ENCODE measurements around the gene TFG. TPM values are rescaled to one million over a fixed set of nuclear protein-coding genes. Genes with fewer than 3 reads are reported as not detected.

Gene TFG
- total RNA-seq, 1 donor from 2014 or later, result 91.3 TPM

DNA sequence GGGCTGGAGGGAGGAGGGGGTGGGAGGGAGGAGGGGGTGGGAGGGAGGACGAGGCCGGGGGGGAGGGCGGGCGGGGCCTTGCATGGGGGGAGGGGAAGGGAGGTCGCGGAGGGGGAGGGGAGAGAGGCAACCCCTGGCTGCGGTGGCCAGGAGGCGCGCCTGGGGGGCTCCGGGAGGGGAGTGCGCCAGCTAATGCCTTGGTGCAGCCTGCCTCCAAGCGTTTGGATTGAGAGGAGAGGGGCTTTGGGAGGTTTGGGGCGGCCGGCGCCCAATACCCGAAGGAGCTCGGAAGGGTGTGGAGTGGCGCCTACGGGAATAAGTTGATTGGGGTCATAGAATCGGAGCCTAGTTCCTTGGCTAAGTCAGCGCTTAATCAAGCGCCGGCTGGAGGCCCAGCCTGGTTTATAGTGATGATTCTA, 557 bp downstream of the TFG start:
- Mint-ChIP-seq H3K36me3 (ENCODE audit: low read depth) (peaks cover 14% of the 10 kb centered on the region), H3K4me3 (peak overlapping the region; percentile 82), H3K27me3 (ENCODE audit: low read depth) (peaks cover 44% of the 10 kb centered on the region), H3K4me1 (peaks cover 26% of the 10 kb centered on the region), H3K9me3 (peaks cover 7% of the 10 kb centered on the region), H3K27ac (ENCODE audit: unreplicated experiment) (peak overlapping the region; percentile 96)
- TF ChIP-seq, protein P1, sequence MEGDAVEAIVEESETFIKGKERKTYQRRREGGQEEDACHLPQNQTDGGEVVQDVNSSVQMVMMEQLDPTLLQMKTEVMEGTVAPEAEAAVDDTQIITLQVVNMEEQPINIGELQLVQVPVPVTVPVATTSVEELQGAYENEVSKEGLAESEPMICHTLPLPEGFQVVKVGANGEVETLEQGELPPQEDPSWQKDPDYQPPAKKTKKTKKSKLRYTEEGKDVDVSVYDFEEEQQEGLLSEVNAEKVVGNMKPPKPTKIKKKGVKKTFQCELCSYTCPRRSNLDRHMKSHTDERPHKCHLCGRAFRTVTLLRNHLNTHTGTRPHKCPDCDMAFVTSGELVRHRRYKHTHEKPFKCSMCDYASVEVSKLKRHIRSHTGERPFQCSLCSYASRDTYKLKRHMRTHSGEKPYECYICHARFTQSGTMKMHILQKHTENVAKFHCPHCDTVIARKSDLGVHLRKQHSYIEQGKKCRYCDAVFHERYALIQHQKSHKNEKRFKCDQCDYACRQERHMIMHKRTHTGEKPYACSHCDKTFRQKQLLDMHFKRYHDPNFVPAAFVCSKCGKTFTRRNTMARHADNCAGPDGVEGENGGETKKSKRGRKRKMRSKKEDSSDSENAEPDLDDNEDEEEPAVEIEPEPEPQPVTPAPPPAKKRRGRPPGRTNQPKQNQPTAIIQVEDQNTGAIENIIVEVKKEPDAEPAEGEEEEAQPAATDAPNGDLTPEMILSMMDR (conservative IDR thresholded peaks at IDR 0.05), result no peak
- peak; percentile 52 for DNase-seq (ENCODE audit: low read depth, low spot score)

DNA sequence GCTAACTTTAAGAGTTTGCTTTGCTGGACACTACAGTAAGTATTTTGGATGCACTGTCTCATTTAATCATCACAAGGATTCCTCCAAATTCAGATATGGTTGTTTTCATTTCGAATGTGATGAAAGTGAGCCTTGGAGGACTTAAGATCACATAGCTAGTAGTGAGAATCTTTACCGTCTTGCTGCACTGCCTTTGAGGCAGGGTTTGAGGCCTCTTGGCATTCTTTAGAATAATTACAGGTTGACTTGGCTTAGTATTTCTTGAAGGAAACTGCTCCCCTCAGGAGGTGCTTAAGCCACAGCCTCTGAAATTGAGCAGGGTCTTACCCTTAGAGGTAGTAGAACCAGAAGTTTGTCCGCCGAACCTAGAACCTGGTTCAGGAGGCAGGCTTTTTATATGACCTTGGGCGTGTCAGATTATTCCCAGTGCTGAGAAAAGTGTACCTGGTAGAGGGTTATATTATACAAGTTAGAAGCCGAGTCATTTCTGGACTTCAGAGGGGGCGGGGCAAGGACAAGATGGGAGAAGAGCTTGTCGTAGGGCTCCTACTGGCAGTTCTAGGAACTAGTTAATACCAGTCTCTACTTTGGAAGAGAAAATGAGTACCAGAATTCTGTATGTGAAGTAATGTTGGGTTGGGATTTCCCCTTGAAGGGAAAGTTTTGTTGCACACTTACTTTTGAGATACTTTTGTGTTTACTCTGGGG, 1.1 kb downstream of the TFG start:
- Mint-ChIP-seq H3K36me3 (ENCODE audit: low read depth) (peaks cover 18% of the 10 kb centered on the region), H3K27me3 (ENCODE audit: low read depth) (peaks cover 39% of the 10 kb centered on the region), H3K4me3 (peak overlapping the region; percentile 82), H3K4me1 (peaks cover 26% of the 10 kb centered on the region), H3K27ac (ENCODE audit: unreplicated experiment) (peak overlapping the region; percentile 96), H3K9me3 (peaks cover 7% of the 10 kb centered on the region)
- TF ChIP-seq, protein P1 (conservative IDR thresholded peaks at IDR 0.05), result peak; percentile 58
- DNase-seq (ENCODE audit: low read depth, low spot score), result peak; percentile 15

DNA sequence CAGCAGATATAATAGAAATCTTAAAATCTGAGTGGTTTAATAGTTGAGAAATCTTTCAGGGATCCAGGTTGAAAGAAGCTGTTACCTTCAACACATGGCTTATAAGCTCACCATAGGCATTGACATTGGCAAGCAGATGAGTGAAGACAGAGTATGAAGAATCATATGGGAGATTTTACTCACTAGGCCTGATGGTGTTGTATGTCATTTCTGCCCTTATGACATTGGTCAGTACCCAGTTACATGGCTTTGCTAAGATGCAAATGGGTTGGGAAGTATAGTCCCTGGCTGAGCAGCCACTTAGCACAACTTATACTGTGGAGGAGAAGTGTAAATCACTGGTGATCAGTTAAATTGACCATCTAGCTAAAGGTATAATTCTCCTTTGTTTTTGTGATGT, 5.9 kb downstream of the TFG start:
- H3K4me3 Mint-ChIP-seq, result no peak overlapping the region
- H3K27me3 Mint-ChIP-seq (ENCODE audit: low read depth), result no peaks in the 10 kb centered on the region
- H3K9me3 Mint-ChIP-seq, result no peaks in the 10 kb centered on the region
- H3K4me1 Mint-ChIP-seq, result peaks cover 45% of the 10 kb centered on the region
- DNase-seq (ENCODE audit: low read depth, low spot score), result no peak
- H3K36me3 Mint-ChIP-seq (ENCODE audit: low read depth), result peaks cover 27% of the 10 kb centered on the region
- H3K27ac Mint-ChIP-seq (ENCODE audit: unreplicated experiment), result no peak overlapping the region
- TF ChIP-seq, protein P1 (conservative IDR thresholded peaks at IDR 0.05), result no peak

DNA sequence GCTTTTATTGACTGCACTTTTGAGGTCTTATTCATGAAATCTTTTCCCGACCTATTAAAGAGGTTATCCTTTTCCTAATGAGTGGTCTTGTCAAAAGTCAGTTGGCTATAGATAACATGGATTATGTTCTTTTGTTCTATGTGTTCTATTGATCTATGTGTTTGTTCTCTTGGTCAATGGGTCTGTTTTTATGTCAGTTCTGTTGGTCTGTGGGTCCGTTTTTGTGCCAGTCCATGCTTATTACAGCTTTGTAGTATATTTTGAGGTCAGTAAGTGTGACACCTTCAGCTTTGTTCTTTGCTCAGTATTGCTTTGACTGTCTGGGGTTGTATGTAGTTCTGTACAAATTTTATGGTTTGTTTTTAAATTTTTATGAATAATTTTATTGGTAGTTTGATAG, 7.8 kb downstream of the TFG start:
- H3K27ac Mint-ChIP-seq (ENCODE audit: unreplicated experiment), result peak overlapping the region; percentile 27
- H3K4me3 Mint-ChIP-seq, result no peak overlapping the region
- peaks cover 40% of the 10 kb centered on the region for H3K4me1 Mint-ChIP-seq
- no peaks in the 10 kb centered on the region for H3K9me3 Mint-ChIP-seq
- no peak for DNase-seq (ENCODE audit: low read depth, low spot score)
- H3K36me3 Mint-ChIP-seq (ENCODE audit: low read depth), result peaks cover 36% of the 10 kb centered on the region
- H3K27me3 Mint-ChIP-seq (ENCODE audit: low read depth), result no peaks in the 10 kb centered on the region
- TF ChIP-seq, protein P1 (conservative IDR thresholded peaks at IDR 0.05), result no peak

DNA sequence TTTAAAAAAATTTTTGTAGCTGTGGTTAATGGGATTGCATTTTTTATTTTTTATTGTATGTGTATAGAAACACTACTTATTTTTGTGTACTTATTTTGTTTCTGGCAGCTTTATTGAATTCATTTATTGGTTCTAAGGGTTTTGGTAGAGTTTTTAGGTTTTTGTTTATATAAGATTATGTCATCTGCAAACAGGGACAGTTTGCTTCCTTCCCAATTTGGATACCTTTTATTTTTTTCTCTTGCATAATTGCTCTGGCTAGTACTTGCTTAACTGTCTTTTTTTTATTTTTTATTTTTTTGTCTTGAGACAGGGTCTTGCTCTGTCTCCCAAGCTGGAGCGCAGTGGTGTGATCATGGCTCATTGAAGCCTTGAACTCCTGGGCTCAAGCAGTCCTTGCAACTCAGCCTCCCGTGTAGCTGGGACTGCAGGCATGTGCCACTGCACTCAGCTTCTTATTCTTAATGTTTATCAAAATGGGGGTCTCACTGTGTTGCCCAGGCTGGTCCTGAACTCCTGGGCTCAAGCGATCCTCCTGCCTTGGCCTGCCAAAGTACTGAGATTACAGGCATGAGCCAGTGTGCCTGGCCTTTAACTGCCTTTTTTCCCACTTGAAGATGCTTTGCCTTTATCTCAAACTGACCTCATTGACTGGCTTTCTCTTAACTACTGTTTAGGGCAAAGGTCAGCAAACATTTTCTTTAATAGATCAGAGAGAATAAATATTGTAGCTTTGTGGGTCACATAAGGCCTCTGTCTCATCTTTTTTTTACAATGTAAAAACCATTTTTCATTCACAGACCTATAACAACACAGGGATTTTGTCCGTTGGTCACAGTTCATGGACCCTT, 8.6 kb downstream of the TFG start:
- H3K27ac Mint-ChIP-seq (ENCODE audit: unreplicated experiment), result no peak overlapping the region
- H3K36me3 Mint-ChIP-seq (ENCODE audit: low read depth), result peaks cover 40% of the 10 kb centered on the region
- peaks cover 32% of the 10 kb centered on the region for H3K4me1 Mint-ChIP-seq
- H3K27me3 Mint-ChIP-seq (ENCODE audit: low read depth), result no peaks in the 10 kb centered on the region
- no peak overlapping the region for H3K4me3 Mint-ChIP-seq
- no peak for DNase-seq (ENCODE audit: low read depth, low spot score)
- no peaks in the 10 kb centered on the region for H3K9me3 Mint-ChIP-seq
- TF ChIP-seq, protein P1 (conservative IDR thresholded peaks at IDR 0.05), result no peak

Measured in neural crest cell (in vitro differentiated cells).